ENCODE results near the gene HOXA3.

Gene HOXA3

GRCh38 chr7:27112955-27113949 is 39.1 kb downstream of the HOXA3 start:
- no peak for FAIRE-seq

DNA sequence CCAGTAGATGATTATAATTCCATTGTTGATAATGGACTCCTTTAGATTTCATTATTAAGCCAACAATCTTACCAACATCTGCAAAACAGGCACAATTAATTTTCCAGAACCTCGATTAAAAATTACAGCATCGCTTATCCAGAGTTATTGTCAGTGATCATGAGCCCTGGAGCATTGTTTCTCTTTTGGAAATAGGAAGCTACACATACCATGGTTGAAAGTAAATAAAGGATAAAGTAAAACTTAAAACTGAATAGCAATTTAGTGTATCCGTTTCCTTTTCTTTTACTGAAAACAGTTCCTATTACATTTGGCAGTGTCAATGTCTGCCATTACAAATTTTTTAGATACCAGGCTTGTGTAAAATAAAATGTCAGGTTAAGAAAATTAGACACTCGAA is 40.0 kb downstream of the HOXA3 start:
- no peak for FAIRE-seq

GRCh38 chr7:27111751-27112277 is 40.6 kb downstream of the HOXA3 start:
- FAIRE-seq, result no peak

- FAIRE-seq, result no peak
Measured at GRCh38 chr7:27111042-27111750, 41.2 kb downstream of the HOXA3 start.

DNA sequence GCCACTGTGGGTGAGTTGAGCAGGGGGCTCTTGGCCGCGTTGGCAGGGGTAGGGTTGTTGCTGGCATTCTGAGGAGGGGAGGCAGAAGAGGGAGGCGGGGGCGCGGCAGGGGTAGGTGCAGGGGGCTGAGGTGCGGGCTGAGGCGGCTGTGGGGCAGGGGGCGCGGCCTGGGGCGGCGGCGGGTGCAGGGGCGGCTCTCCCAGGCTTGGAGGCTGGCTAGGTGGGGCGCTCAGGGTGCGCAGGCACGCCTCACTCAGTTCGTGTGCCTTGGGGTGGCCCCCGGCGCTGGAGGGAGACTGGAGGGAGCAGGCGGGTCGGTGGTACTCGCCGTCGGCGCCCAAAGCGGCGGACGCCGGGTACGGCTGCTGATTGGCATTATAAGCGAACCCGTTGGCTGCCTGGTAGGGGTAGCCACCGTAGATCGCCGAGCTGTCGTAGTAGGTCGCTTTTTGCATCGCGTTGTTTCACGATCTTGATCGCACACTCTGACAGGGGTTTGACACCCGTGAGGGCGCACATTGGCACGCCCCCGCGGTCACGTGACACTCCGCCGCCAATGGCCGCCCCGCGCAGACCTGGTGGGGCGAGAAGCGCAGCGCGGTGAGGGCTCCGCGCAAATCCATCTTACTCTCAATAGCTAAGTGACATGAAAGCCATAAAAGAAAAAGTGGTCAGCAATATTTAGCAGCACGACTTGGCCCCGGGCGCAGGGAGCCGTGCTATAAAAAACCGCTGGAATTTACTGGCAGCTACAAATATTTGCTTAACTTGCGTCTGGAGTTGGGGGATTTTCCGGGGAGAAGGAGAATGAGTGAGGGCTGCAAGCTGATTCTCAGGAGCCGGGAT is 42.0 kb downstream of the HOXA3 start:
- no peak for FAIRE-seq

DNA sequence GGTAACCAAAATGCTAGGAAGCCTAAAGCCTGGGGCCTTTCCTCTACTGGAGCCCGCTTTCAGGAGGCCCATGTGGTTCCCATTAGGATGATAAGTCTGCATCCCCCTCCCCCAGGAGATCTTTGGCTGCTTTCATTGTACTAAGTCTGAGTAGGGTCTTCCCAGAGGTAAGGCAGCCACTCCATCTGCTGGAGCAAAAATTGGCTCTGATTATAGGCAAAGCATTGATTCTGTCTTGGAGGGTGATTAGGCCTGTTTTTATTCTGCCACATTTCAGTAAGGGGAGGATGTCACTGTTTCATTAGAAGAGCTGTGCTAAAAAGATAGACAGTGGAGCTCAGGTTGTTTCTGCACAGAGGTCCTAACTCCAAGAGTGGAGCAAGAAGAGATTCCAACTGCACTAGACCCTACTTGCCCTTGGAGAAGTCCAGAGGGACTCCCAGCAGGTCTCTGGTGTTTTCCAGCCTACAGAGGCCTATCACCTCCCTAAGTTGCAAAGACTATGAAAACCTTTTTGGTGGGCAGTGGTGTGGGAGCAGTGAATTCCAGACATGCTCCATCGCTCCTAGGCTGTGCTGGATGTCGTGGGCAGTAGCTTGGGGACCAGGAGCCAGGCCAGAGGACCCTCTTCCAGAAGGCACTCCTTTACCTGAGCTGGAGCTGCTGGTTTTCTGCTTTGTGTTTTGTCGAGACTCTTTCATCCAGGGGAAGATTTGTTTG is 42.8 kb downstream of the HOXA3 start:
- no peak for FAIRE-seq

DNA sequence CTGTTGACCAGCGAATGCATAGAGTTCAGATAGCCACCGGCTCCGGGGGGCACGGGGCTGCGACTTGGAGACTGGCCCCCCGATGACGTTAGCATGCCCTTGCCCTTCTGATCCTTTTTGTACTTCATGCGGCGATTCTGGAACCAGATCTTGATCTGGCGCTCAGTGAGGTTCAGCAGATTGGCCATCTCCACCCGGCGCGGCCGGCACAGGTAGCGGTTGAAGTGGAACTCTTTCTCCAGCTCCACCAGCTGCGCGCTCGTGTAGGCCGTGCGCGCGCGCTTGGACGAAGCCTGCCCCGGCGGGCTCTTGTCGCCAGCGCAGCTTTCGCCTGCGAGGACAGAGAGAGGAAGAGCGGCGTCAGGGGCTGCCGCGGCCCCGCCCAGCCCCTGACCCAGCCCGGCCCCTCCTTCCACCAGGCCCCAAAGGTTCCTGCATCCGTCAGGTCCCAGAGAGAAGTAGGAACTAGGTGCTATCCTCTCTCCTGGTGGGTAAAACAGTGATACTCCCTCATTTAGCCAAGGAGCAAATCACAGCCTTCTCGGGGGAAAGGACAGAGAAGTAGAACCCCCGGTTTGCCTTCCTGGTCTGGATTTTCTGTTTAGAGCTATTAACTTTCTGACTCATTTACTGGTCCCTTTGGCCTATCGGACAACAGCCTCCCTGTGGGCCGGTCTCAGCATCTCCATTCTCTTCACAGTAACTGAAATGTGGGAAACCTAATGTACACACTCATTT is 43.8 kb downstream of the HOXA3 start:
- no peak for FAIRE-seq

GRCh38 chr7:27107391-27108381 is 44.7 kb downstream of the HOXA3 start:
- no peak for FAIRE-seq

DNA sequence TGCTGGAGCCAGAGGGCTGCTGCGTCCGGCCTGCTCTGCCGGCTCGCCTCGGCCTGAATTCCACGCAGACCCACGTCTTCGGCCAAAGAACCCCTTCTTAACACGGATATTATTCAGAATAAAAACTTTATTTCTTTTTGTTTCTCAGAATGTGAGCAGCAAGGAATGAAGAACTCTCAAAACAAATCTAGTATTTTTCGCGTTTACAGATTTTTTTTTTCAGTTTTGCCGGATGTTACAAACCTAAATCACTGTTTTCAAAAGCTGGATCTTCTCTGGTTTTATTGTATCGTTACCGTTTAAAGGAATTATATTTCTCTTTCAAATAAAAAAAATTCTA is 45.5 kb downstream of the HOXA3 start:
- no peak for FAIRE-seq

GRCh38 chr7:27106181-27106900 is 46.0 kb downstream of the HOXA3 start:
- FAIRE-seq, result no peak

GRCh38 chr7:27105301-27106031 is 46.9 kb downstream of the HOXA3 start:
- FAIRE-seq, result no peak

DNA sequence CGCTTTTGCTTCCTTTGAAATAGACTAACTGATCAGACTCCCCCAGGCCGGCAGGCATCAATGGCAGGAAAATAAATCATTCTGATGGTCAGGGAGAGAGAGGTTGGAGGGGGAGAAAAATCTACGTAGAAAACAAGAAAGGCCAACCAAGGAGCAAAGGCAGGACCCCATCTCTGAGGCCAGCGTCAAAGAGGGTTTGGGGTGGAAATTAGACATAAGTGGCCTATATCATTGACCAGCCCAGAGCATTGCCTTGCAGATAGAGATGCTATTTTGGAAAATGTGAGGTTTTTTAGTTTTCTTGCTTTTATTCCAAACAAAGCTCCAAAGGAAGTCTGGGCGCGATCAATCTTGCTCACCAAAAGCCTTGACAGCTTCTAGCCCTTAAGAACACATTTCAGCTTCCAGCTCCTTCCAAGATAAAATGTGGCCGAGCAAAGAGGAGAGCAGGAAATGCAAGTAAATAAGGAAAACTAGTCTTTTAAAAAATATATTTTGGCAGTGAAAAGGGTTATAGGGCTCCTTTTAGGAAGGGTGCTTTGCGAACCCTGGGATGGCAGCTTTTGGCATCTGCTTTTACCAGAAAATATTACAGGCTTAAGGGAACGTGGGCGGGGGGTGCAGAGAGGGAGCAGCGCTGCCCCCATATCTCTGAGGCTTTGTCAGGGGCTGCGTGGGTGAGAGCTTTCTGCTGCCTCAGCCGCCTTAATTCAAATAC is 47.9 kb downstream of the HOXA3 start:
- no peak for FAIRE-seq

- FAIRE-seq, result no peak
Measured at GRCh38 chr7:27103489-27104226, 48.7 kb downstream of the HOXA3 start.

DNA sequence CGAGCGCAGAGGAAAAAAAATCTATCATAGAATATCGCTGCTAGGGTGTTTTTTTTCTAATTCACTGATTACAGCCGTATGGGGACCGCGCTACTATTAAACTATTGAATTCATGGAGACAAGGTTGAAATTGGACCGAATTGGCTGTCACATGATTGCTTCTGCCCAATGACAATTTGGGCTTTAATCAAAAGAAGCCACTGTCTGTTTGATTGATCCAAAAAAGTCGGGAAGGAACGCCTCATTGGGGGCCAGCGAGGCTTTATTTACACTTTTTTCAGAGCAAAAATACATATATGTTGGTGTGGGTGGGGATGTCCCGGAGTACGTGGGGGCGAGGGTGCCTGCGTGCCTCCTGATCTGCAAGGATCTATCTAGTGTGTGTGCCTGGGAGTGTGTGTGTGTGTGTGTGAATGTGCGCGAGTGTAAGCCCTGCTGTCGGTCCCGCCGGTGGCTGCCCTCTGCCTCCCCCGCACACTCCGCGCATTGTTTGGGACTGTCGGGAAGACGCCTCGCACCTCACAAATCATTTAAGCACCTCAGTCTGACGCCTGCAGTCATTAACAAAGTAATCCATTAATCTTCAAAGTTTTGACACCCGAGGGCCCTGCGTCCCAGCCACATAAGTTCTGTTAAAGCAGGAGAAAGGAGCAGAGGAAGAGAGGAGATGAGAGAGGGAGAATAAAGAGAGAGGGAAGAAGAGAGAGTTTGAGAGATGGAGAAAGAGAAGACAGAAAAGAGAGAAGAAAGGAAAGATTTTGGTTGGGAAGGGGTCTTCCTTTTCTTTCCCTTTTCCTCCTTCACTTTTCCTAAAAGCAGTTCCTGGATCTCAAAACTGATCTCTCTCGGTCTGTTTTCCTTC is 49.6 kb downstream of the HOXA3 start, which contains the start of gene HOXA2:
Gene HOXA2, minus strand, starts transcription at position 103 of the 862 bp plus-strand sequence. CDS start 183 bp downstream, outside the sequence.
- FAIRE-seq, result no peak

DNA sequence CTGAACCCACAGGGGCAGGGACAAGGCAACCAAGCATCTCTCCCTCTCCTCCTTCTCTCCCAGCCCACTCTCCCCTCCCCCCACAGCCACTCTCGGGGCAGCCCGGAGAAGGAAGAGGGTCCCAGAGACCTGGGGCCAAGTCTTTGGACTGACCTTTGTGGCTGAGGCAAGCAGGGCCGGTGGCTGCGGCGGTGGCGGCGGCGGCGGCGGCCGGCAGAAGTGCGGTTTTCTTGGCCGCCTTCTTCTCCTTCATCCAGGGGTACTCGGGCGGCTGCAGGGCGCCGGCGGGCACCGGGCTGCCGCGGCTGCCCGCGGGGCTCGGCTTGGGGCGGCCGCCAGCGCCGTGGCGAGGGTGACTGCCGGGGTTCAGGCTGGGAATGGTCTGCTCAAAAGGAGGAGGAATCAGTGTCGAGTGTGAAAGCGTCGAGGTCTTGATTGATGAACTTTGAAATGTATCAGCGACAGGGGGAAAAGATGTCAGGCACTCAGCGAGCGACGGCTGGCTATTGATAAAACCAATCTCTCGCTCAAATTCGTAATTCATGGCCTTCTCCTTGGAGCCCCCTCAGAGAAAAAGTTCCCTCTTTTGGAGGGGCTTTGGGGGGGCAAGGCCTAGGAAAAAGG is 50.3 kb downstream of the HOXA3 start:
- FAIRE-seq, result no peak

Measured in colon (tissue), 2 donors.